Jurkat, Clone E6-1 (cell line): ENCODE results near the gene NMNAT1. TPM values are rescaled to one million over a fixed set of nuclear protein-coding genes. Genes with fewer than 3 reads are reported as not detected.

Experiments used
- DNase-seq: peaks from one replicate; pipeline ENCODE4 v3.0.0-alpha.2; 2011; ENCODE audit warnings: low read depth, low spot score
- H3K4me3 ChIP-seq: 2 replicates; pipeline ENCODE4 v1.5.1; 2011; ENCODE audit warnings: mild to moderate bottlenecking, low read length, control low read depth, moderate library complexity
- polyA plus RNA-seq: library from polyadenylated mRNA; unstranded; fragments of >200 nt; gene quantifications from one replicate; pipeline ENCODE4 v1.2.1, GENCODE V29; 2012; ENCODE audit warnings: missing spikeins; ENCODE audit not compliant: insufficient read length, insufficient read depth

NMNAT1 gene
- polyA plus RNA-seq = 11.8 TPM

GRCh38 chr1:9942939-9943788 lies at the start of gene NMNAT1, which contains the start of gene LZIC:
Gene NMNAT1 (plus strand): TSS chr1:9943475. CDS start chr1:9972074, 28,599 bp downstream.
Gene LZIC (minus strand): TSS chr1:9943391. CDS start chr1:9936619, 6,772 bp downstream.
- peak; percentile 83 for DNase-seq
- H3K4me3 ChIP-seq = peak within 1 kb of the TSS; percentile 77

GRCh38 chr1:9894115-9894514 lies 49.2 kb upstream of the NMNAT1 start:
- H3K4me3 ChIP-seq = no peak overlapping the region
- no peak for DNase-seq

- no peak overlapping the region for H3K4me3 ChIP-seq
- DNase-seq = no peak
These were observed 42.9 kb upstream of the NMNAT1 start for GRCh38 chr1:9900142-9901043.

GRCh38 chr1:9901148-9902059 lies 41.9 kb upstream of the NMNAT1 start:
- no peak overlapping the region for H3K4me3 ChIP-seq
- DNase-seq = no peak

GRCh38 chr1:9902060-9902452 lies 41.2 kb upstream of the NMNAT1 start:
- no peak for DNase-seq

GRCh38 chr1:9903801-9904527 lies 39.3 kb upstream of the NMNAT1 start:
- no peak for DNase-seq
- H3K4me3 ChIP-seq = no peak overlapping the region

More at GRCh38 chr1:9902060-9902452, 41.2 kb upstream of the NMNAT1 start:
- H3K4me3 ChIP-seq = no peak overlapping the region

- DNase-seq = no peak
- H3K4me3 ChIP-seq = no peak overlapping the region
These were observed 38.7 kb upstream of the NMNAT1 start for GRCh38 chr1:9904596-9904995.

GRCh38 chr1:9905010-9905409 lies 38.3 kb upstream of the NMNAT1 start:
- no peak for DNase-seq
- no peak overlapping the region for H3K4me3 ChIP-seq

GRCh38 chr1:9906466-9906865 lies 36.8 kb upstream of the NMNAT1 start:
- H3K4me3 ChIP-seq = no peak overlapping the region
- no peak for DNase-seq

GRCh38 chr1:9907441-9907840 lies 35.8 kb upstream of the NMNAT1 start:
- peak; percentile 75 for DNase-seq
- peak overlapping the region; percentile 6 for H3K4me3 ChIP-seq

GRCh38 chr1:9908871-9909233 lies 34.4 kb upstream of the NMNAT1 start:
- H3K4me3 ChIP-seq = peak overlapping the region; percentile 76
- DNase-seq = no peak

GRCh38 chr1:9909234-9910046 lies 33.8 kb upstream of the NMNAT1 start:
- peak overlapping the region; percentile 76 for H3K4me3 ChIP-seq
- no peak for DNase-seq

- peak within 1 kb of the TSS; percentile 76 for H3K4me3 ChIP-seq
- no peak for DNase-seq
These were observed 33.2 kb upstream of the NMNAT1 start, which contains the start of gene CTNNBIP1 for GRCh38 chr1:9910076-9910422. Gene CTNNBIP1 (minus strand): TSS chr1:9910269. CDS start chr1:9872064, 38,205 bp downstream.

- peak overlapping the region; percentile 65 for H3K4me3 ChIP-seq
- DNase-seq = peak; percentile 97
These were observed 32.7 kb upstream of the NMNAT1 start for GRCh38 chr1:9910423-9911178.

- no peak overlapping the region for H3K4me3 ChIP-seq
- DNase-seq = no peak
These were observed 30.9 kb upstream of the NMNAT1 start for GRCh38 chr1:9912264-9912936.

- DNase-seq = no peak
- H3K4me3 ChIP-seq = no peak overlapping the region
These were observed 28.7 kb upstream of the NMNAT1 start for GRCh38 chr1:9914610-9914937.
